K562 (cell line): ENCODE measurements around the gene CASKIN1. TPM values are rescaled to one million over a fixed set of nuclear protein-coding genes. Genes with fewer than 3 reads are reported as not detected.

Experiments used
- ATAC-seq: fragments of 200-7000 bp; cut with Tn5 transposase; 3 replicates; pipeline ENCODE4 v1.9.1; 2020; ENCODE audit warnings: moderate library complexity
- BruUV-seq: library from RNA; stranded (reverse); fragments of 400-500 nt; replicated peaks from 2 replicates; lab custom pipeline; 2021; lab: Mats Ljungman, UMichigan
- CTCF ChIA-PET: fragments of 300-600 bp; formaldehyde crosslinking; extraction: SDS; loops from one replicate; lab custom pipeline; 2021; ENCODE audit warnings: low intra/inter-chr PET ratio; lab: Yijun Ruan, JAX
- POLR2A ChIA-PET: fragments of 300-600, 350-650 bp; sonication (Branson Sonifier 250); formaldehyde crosslinking; extraction: SDS; loops from one replicate; lab custom pipeline; 2021; ENCODE audit warnings: antibody characterized with exemption, inconsistent platforms; lab: Yijun Ruan, JAX
- DNase-seq, 4 experiments: peaks; one replicate each; pipeline versions ENCODE4 v3.0.0 to v3.0.0-alpha.2; 2011 to 2018; ENCODE audit warnings: low spot score in 3 of 4, mixed read lengths in 3 of 4; ENCODE audit errors: extremely low read depth in 1 of 4
- FAIRE-seq: peaks from 2 replicates; lab custom pipeline; 2011; peaks lifted over from hg19 to GRCh38; lab: Jason Lieb, UNC
- H2AFZ ChIP-seq: 2 replicates; pipeline ENCODE4 v1.6.0; 2011; ENCODE audit warnings: low read depth, low read length, control low read depth, inconsistent platforms
- H3K27ac ChIP-seq: fragments of 200-600 bp; 3 replicates; pipeline ENCODE4 v1.8.0; 2011; ENCODE audit warnings: low read depth, mild to moderate bottlenecking, control low read depth, inconsistent platforms, low read length, moderate library complexity, mixed read lengths; ENCODE audit errors: extremely low read depth
- H3K27me3 ChIP-seq, 2 experiments: fragments of 300-600 bp in 1 of 2; 2 replicates in 1 of 2; 3 replicates in 1 of 2; pipeline versions ENCODE4 v1.6.0 to v1.8.0; 2011; ENCODE audit warnings: inconsistent platforms in 2 of 2, low read length in 2 of 2, mild to moderate bottlenecking in 1 of 2, mixed read lengths in 1 of 2, moderate library complexity in 1 of 2; ENCODE audit not compliant: control insufficient read depth in 2 of 2, insufficient read depth in 2 of 2
- H3K36me3 ChIP-seq: fragments of 300-600 bp; 3 replicates; pipeline ENCODE4 v1.8.0; 2011; ENCODE audit warnings: mild to moderate bottlenecking, low read length, inconsistent platforms; ENCODE audit not compliant: control insufficient read depth, insufficient read depth
- H3K4me1 ChIP-seq, 2 experiments: fragments of 200-600 bp in 1 of 2; replicated peaks in 1 of 2; 2 replicates in 1 of 2; 3 replicates in 1 of 2; pipeline versions ENCODE4 v1.5.1 to v1.8.0; 2011; ENCODE audit warnings: inconsistent platforms in 2 of 2, low read length in 2 of 2, mild to moderate bottlenecking in 1 of 2, mixed read lengths in 1 of 2, moderate library complexity in 1 of 2; ENCODE audit not compliant: control insufficient read depth in 2 of 2, insufficient read depth in 2 of 2
- H3K4me2 ChIP-seq: 2 replicates; pipeline ENCODE4 v1.6.1; 2011; ENCODE audit warnings: low read length, control low read depth, inconsistent platforms, mixed read lengths; ENCODE audit not compliant: insufficient read depth
- H3K4me3 ChIP-seq: fragments of 200-600 bp; sonication (generic), shearing (Covaris generic); 2 replicates; pipeline ENCODE4 v1.5.1; 2016; ENCODE audit warnings: control low read depth, inconsistent platforms
- H3K79me2 ChIP-seq: fragments of 200-600 bp; 3 replicates; pipeline ENCODE4 v1.8.0; 2011; ENCODE audit warnings: low read length, inconsistent platforms; ENCODE audit not compliant: control insufficient read depth, insufficient read depth
- H3K9ac ChIP-seq, 2 experiments: 2 replicates each; pipeline versions ENCODE4 v1.6.0 to v1.6.1; 2011; ENCODE audit warnings: low read depth in 2 of 2, low read length in 2 of 2, control low read depth in 1 of 2, inconsistent platforms in 1 of 2, mild to moderate bottlenecking in 1 of 2, mixed read lengths in 1 of 2; ENCODE audit not compliant: insufficient read depth in 1 of 2
- H3K9me1 ChIP-seq: one replicate; pipeline ENCODE4 v1.6.0; 2011; ENCODE audit warnings: inconsistent platforms, mild to moderate bottlenecking, low read length, moderate library complexity; ENCODE audit not compliant: control insufficient read depth, insufficient read depth
- H3K9me3 ChIP-seq: replicated peaks from 2 replicates; pipeline ENCODE4 v1.5.1; 2011; ENCODE audit warnings: low read depth, low read length, inconsistent platforms; ENCODE audit not compliant: control insufficient read depth, insufficient read depth
- H4K20me1 ChIP-seq: replicated peaks from 2 replicates; pipeline ENCODE4 v1.6.1; 2011; ENCODE audit warnings: low read length, inconsistent platforms, mixed read lengths; ENCODE audit not compliant: control insufficient read depth, insufficient read depth
- BRCA1 ChIP-seq, 2 experiments: fragments of 450-650 bp in 1 of 2; sonication (generic) in 1 of 2; formaldehyde crosslinking in 1 of 2; IDR thresholded peaks; 2 replicates each; pipeline versions ENCODE4 v1.5.0 to v1.6.1; 2017 to 2020; ENCODE audit warnings: mild to moderate bottlenecking in 1 of 2, missing genetic modification reagents in 1 of 2
- FOXK2 ChIP-seq, 2 experiments: fragments of 450-650 bp; IDR thresholded peaks in 1 of 2; conservative IDR thresholded peaks in 1 of 2; 2 replicates each; pipeline ENCODE4 v1.6.1; 2016; ENCODE audit warnings: low read depth in 2 of 2, mild to moderate bottlenecking in 1 of 2
- PHF8 ChIP-seq: fragments of 200-600 bp; sonication (generic); IDR thresholded peaks from 2 replicates; pipeline ENCODE4 v1.6.1; 2012; ENCODE audit warnings: mixed run types, mild to moderate bottlenecking, inconsistent platforms, low read length, moderate library complexity, borderline replicate concordance
- POLR2A ChIP-seq: fragments of 450-650 bp; conservative IDR thresholded peaks from 2 replicates; pipeline ENCODE4 v1.6.1; 2016
- POLR2AphosphoS2 ChIP-seq: IDR thresholded peaks from 2 replicates; pipeline ENCODE4 v1.6.1; 2012; ENCODE audit warnings: low read length, improper control_type of control experiment
- WGBS: fragments of 100-300 bp; shearing (Covaris generic); methylation state at CpG from one replicate; pipeline ENCODE4 v1.1.6; 2016; ENCODE audit warnings: low coverage, mixed read lengths; ENCODE audit not compliant: insufficient coverage; ENCODE audit errors: missing lambda C conversion rate; 5-methylcytosine and 5-hydroxymethylcytosine counted together
- in situ Hi-C: fragments of 300-500 bp; cut with MboI; formaldehyde crosslinking; loops from 4 replicates; pipeline ENCODE4 v1.15.0; 2018; ENCODE audit warnings: inconsistent platforms, mixed read lengths
- intact Hi-C: fragments of 100-400 bp; cut with micrococcal nuclease; formaldehyde crosslinking; loops from 2 replicates; pipeline ENCODE4 v1.14.2; 2022
- polyA plus RNA-seq, 8 experiments: library from polyadenylated mRNA; depleted of rRNA in 4 of 8; stranded (reverse) in 5 of 8; unstranded in 3 of 8; fragments of >200 nt; fragmentation: Nextera tagmentation in 2 of 8; fragmentation: Illumina TruSeq in 1 of 8; extraction: Ambion mirVana in 2 of 8; extraction: Trizol in 1 of 8; gene quantifications; 2 replicates each; pipeline versions ENCODE4 v1.2.1 to v1.2.3, GENCODE V29; 2011 to 2014; ENCODE audit warnings: inconsistent platforms in 1 of 8, missing spikeins in 1 of 8
- total RNA-seq, 7 experiments: library from RNA; depleted of rRNA in 6 of 7; stranded (reverse); fragments of >200 nt in 6 of 7; fragmentation: Illumina TruSeq in 2 of 7; extraction: Trizol in 2 of 7; gene quantifications; 2 replicates each; pipeline versions ENCODE4 v1.2.1 to v1.2.3, GENCODE V29; 2011 to 2021; ENCODE audit warnings: low replicate concordance in 1 of 7
- TF ChIP-seq, protein P1 (sequence below): fragments of 450-650 bp; conservative IDR thresholded peaks from 2 replicates; pipeline ENCODE4 v1.6.1; 2016; ENCODE audit warnings: missing genetic modification characterization, low read depth, mild to moderate bottlenecking, control low read depth, missing compliant biosample characterization
- TF ChIP-seq, protein P2 (sequence below): fragments of 450-650 bp; IDR thresholded peaks from 2 replicates; pipeline ENCODE4 v1.6.1; 2016; ENCODE audit warnings: borderline replicate concordance
- TF ChIP-seq, protein P3 (sequence below), 3 experiments: fragments of 200-800 bp in 1 of 3; fragments of 250-450 bp in 1 of 3; fragments of 450-650 bp in 1 of 3; sonication (Bioruptor Pico) in 1 of 3; sonication (Bioruptor generic) in 1 of 3; formaldehyde crosslinking in 1 of 3; IDR thresholded peaks; 2 replicates each; pipeline versions ENCODE4 v1.6.1 to v1.8.0; 2016 to 2022; ENCODE audit warnings: mild to moderate bottlenecking in 2 of 3, missing genetic modification characterization in 2 of 3, missing compliant biosample characterization in 1 of 3, moderate library complexity in 1 of 3
- TF ChIP-seq, protein P4 (sequence below): sonication (generic); formaldehyde crosslinking; IDR thresholded peaks from 2 replicates; pipeline ENCODE4 v1.8.1; 2023; ENCODE audit warnings: mild to moderate bottlenecking, missing genetic modification reagents

Gene CASKIN1
- total and polyA plus RNA-seq, 9 of the 15 experiments (the other 6 are each of a cell fraction or from before 2014, with no cell fraction given): 0.15 to 4.5 (median 1.5) TPM; not detected in 2

DNA sequence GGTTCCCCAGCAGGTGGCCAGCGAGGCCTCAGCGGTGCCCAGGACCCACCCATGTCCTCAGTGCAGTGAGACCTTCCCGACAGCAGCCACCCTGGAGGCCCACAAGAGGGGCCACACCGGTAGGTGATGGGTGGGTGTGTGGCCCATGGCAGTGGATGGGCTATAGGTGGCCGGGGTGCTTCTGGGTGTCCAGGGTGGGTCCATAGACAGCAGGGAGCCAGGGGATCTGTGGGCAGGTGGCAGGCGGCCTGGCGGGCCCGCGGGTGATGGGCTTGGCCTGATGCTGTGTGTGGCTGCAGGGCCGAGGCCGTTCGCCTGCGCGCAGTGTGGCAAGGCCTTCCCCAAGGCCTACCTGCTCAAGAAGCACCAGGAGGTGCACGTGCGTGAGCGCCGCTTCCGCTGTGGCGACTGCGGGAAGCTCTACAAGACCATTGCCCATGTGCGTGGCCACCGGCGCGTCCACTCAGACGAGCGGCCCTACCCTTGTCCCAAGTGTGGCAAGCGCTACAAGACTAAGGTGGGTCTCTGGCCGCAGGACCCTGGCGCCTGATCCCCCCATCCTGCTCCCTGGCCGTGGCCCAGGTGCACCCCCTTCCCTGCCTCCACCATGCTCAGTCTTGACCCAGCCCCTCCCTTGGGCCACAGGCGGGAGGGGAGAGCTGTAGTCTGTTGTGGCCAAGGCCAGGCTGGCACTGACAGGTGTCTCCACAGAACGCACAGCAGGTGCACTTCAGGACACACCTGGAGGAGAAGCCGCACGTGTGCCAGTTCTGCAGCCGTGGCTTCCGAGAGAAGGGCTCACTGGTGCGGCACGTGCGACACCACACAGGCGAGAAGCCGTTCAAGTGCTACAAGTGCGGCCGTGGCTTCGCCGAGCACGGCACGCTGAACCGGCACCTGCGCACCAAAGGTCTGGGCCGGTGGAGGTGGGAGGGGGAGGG lies 37.7 kb upstream of the CASKIN1 start:
- no TSS peak for BruUV-seq
- in situ Hi-C loops (no loop called here), intact Hi-C loops (no loop called here)
- Histone ChIP-seq H3K9me1 (no peaks in the 10 kb centered on the region), H3K9me3 (no peaks in the 10 kb centered on the region), H3K27ac (no peak overlapping the region), H3K36me3 (peaks cover 78% of the 10 kb centered on the region; the same call in 2 of the 3 replicates), H3K27me3 (no peaks in the 10 kb centered on the region), H4K20me1 (no peaks in the 10 kb centered on the region), H2AFZ (no peak overlapping the region), H3K4me3 (no peak overlapping the region), H3K4me1 (peaks cover 0 to 64% of the 10 kb centered on the region in 2 experiments; a peak in 2 of 5 replicates), H3K79me2 (no peaks in the 10 kb centered on the region), H3K9ac (no peak overlapping the region), H3K4me2 (no peak overlapping the region)
- ChIA-PET CTCF (no interaction called here), POLR2A (interaction anchor here (0.6 to 3.7 kb wide), 6 partner anchors 8 to 40 kb away, joined by 3 to 29 read pairs (median 4); partner anchors contain the start of gene E4F1)
- FAIRE-seq: no peak
- ATAC-seq: no peak
- no peak for DNase-seq
- WGBS: 95% methylated on average over 29 of the region's 51 CpGs
- TF ChIP-seq PHF8: no peak
- TF ChIP-seq, protein P1, sequence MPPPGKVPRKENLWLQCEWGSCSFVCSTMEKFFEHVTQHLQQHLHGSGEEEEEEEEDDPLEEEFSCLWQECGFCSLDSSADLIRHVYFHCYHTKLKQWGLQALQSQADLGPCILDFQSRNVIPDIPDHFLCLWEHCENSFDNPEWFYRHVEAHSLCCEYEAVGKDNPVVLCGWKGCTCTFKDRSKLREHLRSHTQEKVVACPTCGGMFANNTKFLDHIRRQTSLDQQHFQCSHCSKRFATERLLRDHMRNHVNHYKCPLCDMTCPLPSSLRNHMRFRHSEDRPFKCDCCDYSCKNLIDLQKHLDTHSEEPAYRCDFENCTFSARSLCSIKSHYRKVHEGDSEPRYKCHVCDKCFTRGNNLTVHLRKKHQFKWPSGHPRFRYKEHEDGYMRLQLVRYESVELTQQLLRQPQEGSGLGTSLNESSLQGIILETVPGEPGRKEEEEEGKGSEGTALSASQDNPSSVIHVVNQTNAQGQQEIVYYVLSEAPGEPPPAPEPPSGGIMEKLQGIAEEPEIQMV (tag): no peak
- TF ChIP-seq, protein P2, sequence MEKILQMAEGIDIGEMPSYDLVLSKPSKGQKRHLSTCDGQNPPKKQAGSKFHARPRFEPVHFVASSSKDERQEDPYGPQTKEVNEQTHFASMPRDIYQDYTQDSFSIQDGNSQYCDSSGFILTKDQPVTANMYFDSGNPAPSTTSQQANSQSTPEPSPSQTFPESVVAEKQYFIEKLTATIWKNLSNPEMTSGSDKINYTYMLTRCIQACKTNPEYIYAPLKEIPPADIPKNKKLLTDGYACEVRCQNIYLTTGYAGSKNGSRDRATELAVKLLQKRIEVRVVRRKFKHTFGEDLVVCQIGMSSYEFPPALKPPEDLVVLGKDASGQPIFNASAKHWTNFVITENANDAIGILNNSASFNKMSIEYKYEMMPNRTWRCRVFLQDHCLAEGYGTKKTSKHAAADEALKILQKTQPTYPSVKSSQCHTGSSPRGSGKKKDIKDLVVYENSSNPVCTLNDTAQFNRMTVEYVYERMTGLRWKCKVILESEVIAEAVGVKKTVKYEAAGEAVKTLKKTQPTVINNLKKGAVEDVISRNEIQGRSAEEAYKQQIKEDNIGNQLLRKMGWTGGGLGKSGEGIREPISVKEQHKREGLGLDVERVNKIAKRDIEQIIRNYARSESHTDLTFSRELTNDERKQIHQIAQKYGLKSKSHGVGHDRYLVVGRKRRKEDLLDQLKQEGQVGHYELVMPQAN: no peak
- no peak for TF ChIP-seq FOXK2 (conservative IDR thresholded peaks at IDR 0.05 in 1 of 2, IDR thresholded peaks at IDR 0.05 in 1 of 2; ENCODE audit: low read depth in 2 of 2)
- no peak for TF ChIP-seq BRCA1 (IDR thresholded peaks at IDR 0.05)
- TF ChIP-seq BRCA1 (CRISPR knock-in tag; IDR thresholded peaks at IDR 0.05): no peak
- 0 out of 2 replicates have a peak, but pooled peaks have one; percentile 7 for TF ChIP-seq POLR2AphosphoS2
- TF ChIP-seq, protein P3, sequence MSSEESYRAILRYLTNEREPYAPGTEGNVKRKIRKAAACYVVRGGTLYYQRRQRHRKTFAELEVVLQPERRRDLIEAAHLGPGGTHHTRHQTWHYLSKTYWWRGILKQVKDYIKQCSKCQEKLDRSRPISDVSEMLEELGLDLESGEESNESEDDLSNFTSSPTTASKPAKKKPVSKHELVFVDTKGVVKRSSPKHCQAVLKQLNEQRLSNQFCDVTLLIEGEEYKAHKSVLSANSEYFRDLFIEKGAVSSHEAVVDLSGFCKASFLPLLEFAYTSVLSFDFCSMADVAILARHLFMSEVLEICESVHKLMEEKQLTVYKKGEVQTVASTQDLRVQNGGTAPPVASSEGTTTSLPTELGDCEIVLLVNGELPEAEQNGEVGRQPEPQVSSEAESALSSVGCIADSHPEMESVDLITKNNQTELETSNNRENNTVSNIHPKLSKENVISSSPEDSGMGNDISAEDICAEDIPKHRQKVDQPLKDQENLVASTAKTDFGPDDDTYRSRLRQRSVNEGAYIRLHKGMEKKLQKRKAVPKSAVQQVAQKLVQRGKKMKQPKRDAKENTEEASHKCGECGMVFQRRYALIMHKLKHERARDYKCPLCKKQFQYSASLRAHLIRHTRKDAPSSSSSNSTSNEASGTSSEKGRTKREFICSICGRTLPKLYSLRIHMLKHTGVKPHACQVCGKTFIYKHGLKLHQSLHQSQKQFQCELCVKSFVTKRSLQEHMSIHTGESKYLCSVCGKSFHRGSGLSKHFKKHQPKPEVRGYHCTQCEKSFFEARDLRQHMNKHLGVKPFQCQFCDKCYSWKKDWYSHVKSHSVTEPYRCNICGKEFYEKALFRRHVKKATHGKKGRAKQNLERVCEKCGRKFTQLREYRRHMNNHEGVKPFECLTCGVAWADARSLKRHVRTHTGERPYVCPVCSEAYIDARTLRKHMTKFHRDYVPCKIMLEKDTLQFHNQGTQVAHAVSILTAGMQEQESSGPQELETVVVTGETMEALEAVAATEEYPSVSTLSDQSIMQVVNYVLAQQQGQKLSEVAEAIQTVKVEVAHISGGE (CRISPR knock-in tag; IDR thresholded peaks at IDR 0.05): no peak
- TF ChIP-seq, protein P4, sequence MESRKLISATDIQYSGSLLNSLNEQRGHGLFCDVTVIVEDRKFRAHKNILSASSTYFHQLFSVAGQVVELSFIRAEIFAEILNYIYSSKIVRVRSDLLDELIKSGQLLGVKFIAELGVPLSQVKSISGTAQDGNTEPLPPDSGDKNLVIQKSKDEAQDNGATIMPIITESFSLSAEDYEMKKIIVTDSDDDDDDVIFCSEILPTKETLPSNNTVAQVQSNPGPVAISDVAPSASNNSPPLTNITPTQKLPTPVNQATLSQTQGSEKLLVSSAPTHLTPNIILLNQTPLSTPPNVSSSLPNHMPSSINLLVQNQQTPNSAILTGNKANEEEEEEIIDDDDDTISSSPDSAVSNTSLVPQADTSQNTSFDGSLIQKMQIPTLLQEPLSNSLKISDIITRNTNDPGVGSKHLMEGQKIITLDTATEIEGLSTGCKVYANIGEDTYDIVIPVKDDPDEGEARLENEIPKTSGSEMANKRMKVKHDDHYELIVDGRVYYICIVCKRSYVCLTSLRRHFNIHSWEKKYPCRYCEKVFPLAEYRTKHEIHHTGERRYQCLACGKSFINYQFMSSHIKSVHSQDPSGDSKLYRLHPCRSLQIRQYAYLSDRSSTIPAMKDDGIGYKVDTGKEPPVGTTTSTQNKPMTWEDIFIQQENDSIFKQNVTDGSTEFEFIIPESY: peak; percentile 49; the same call in 1 of the 2 replicates
- 0 out of 2 replicates have a peak, but pooled peaks have one; percentile 17 for TF ChIP-seq POLR2A
